Measurements from ENCODE around the gene PLEKHN1.
"Not testable (repeated sequence)": the region's sequence is repeated elsewhere in the genome, so short reads cannot be mapped to it uniquely, and the experiment has no call there.

PLEKHN1 gene

GRCh38 chr1:941588-942383 is 24.5 kb upstream of the PLEKHN1 start:
- no peaks in the 10 kb centered on the region for H3K9me3 Mint-ChIP-seq
- H3K27me3 Mint-ChIP-seq: peaks cover 33% of the 10 kb centered on the region
- peak overlapping the region; percentile 74 for H3K4me3 Mint-ChIP-seq
- peaks cover 7% of the 10 kb centered on the region for H3K36me3 Mint-ChIP-seq (ENCODE audit: insufficient read depth)
- DNase-seq (ENCODE audit: low spot score in 2 of 2): no peak
- ATAC-seq (replicated peaks; ENCODE audit: extremely low read depth, poor library complexity, severe bottlenecking): no peak
- H3K27ac Mint-ChIP-seq (ENCODE audit: low read depth): no peak overlapping the region
- H3K4me1 Mint-ChIP-seq: peaks cover 14% of the 10 kb centered on the region

GRCh38 chr1:942411-942821 is 23.9 kb upstream of the PLEKHN1 start:
- no peaks in the 10 kb centered on the region for H3K9me3 Mint-ChIP-seq
- no peak overlapping the region for H3K27ac Mint-ChIP-seq (ENCODE audit: low read depth)
- DNase-seq (ENCODE audit: low spot score in 2 of 2): no peak
- peaks cover 7% of the 10 kb centered on the region for H3K36me3 Mint-ChIP-seq (ENCODE audit: insufficient read depth)
- peaks cover 33% of the 10 kb centered on the region for H3K27me3 Mint-ChIP-seq
- no peak for ATAC-seq (replicated peaks; ENCODE audit: extremely low read depth, poor library complexity, severe bottlenecking)
- H3K4me3 Mint-ChIP-seq: no peak overlapping the region
- H3K4me1 Mint-ChIP-seq: peaks cover 14% of the 10 kb centered on the region

- Mint-ChIP-seq H3K4me3 (no peak overlapping the region), H3K27ac (ENCODE audit: low read depth) (no peak overlapping the region), H3K27me3 (peaks cover 27% of the 10 kb centered on the region), H3K4me1 (peaks cover 11% of the 10 kb centered on the region), H3K9me3 (no peaks in the 10 kb centered on the region), H3K36me3 (ENCODE audit: insufficient read depth) (peaks cover 10% of the 10 kb centered on the region)
- ATAC-seq (replicated peaks; ENCODE audit: extremely low read depth, poor library complexity, severe bottlenecking) (no peak), DNase-seq (ENCODE audit: low spot score in 2 of 2) (no peak)
Observed at GRCh38 chr1:942864-943533, 23.3 kb upstream of the PLEKHN1 start.

GRCh38 chr1:943545-944340 is 22.5 kb upstream of the PLEKHN1 start:
- H3K27ac Mint-ChIP-seq (ENCODE audit: low read depth): no peak overlapping the region
- ATAC-seq (replicated peaks; ENCODE audit: extremely low read depth, poor library complexity, severe bottlenecking) (no peak), DNase-seq (ENCODE audit: low spot score in 2 of 2) (no peak)
- peaks cover 10% of the 10 kb centered on the region for H3K36me3 Mint-ChIP-seq (ENCODE audit: insufficient read depth)
- peaks cover 21% of the 10 kb centered on the region for H3K27me3 Mint-ChIP-seq
- H3K4me3 Mint-ChIP-seq: no peak overlapping the region
- H3K9me3 Mint-ChIP-seq: no peaks in the 10 kb centered on the region
- peaks cover 9% of the 10 kb centered on the region for H3K4me1 Mint-ChIP-seq

- Mint-ChIP-seq H3K9me3 (no peaks in the 10 kb centered on the region), H3K4me3 (no peak overlapping the region)
Observed at GRCh38 chr1:944341-945325, 21.6 kb upstream of the PLEKHN1 start.

GRCh38 chr1:945688-946556 is 20.4 kb upstream of the PLEKHN1 start:
- Mint-ChIP-seq H3K27ac (ENCODE audit: low read depth) (no peak overlapping the region), H3K27me3 (peaks cover 7% of the 10 kb centered on the region), H3K36me3 (ENCODE audit: insufficient read depth) (peaks cover 13% of the 10 kb centered on the region), H3K4me1 (peaks cover 6% of the 10 kb centered on the region), H3K4me3 (no peak overlapping the region), H3K9me3 (no peaks in the 10 kb centered on the region)
- ATAC-seq (replicated peaks; ENCODE audit: extremely low read depth, poor library complexity, severe bottlenecking) (no peak), DNase-seq (ENCODE audit: low spot score in 2 of 2) (no peak)

More at GRCh38 chr1:944341-945325, 21.6 kb upstream of the PLEKHN1 start:
- DNase-seq (ENCODE audit: low spot score in 2 of 2): no peak
- peaks cover 13% of the 10 kb centered on the region for H3K36me3 Mint-ChIP-seq (ENCODE audit: insufficient read depth)
- no peak for ATAC-seq (replicated peaks; ENCODE audit: extremely low read depth, poor library complexity, severe bottlenecking)
- no peak overlapping the region for H3K27ac Mint-ChIP-seq (ENCODE audit: low read depth)
- H3K27me3 Mint-ChIP-seq: peaks cover 13% of the 10 kb centered on the region
- H3K4me1 Mint-ChIP-seq: peaks cover 9% of the 10 kb centered on the region

- ATAC-seq (replicated peaks; ENCODE audit: extremely low read depth, poor library complexity, severe bottlenecking); H3K27ac Mint-ChIP-seq (ENCODE audit: low read depth); H3K4me3 Mint-ChIP-seq; DNase-seq (ENCODE audit: low spot score in 2 of 2); H3K4me1 Mint-ChIP-seq; H3K9me3 Mint-ChIP-seq; H3K27me3 Mint-ChIP-seq: not testable (repeated sequence)
- H3K36me3 Mint-ChIP-seq (ENCODE audit: insufficient read depth): peaks cover 13% of the 10 kb centered on the region
Observed at GRCh38 chr1:946811-947210, 19.5 kb upstream of the PLEKHN1 start.

GRCh38 chr1:947958-948357 is 18.3 kb upstream of the PLEKHN1 start:
- H3K4me3 Mint-ChIP-seq: no peak overlapping the region
- H3K9me3 Mint-ChIP-seq: no peaks in the 10 kb centered on the region
- H3K27ac Mint-ChIP-seq (ENCODE audit: low read depth): no peak overlapping the region
- H3K27me3 Mint-ChIP-seq: no peaks in the 10 kb centered on the region
- peaks cover 15% of the 10 kb centered on the region for H3K36me3 Mint-ChIP-seq (ENCODE audit: insufficient read depth)
- no peak for DNase-seq (ENCODE audit: low spot score in 2 of 2)
- no peaks in the 10 kb centered on the region for H3K4me1 Mint-ChIP-seq
- ATAC-seq (replicated peaks; ENCODE audit: extremely low read depth, poor library complexity, severe bottlenecking): no peak

GRCh38 chr1:950268-950667 is 16.0 kb upstream of the PLEKHN1 start:
- DNase-seq (ENCODE audit: low spot score in 2 of 2) (no peak), ATAC-seq (replicated peaks; ENCODE audit: extremely low read depth, poor library complexity, severe bottlenecking) (no peak)
- Mint-ChIP-seq H3K27ac (ENCODE audit: low read depth) (no peak overlapping the region), H3K36me3 (ENCODE audit: insufficient read depth) (peaks cover 25% of the 10 kb centered on the region), H3K27me3 (no peaks in the 10 kb centered on the region), H3K9me3 (no peaks in the 10 kb centered on the region), H3K4me3 (no peak overlapping the region), H3K4me1 (peaks cover 4% of the 10 kb centered on the region)

GRCh38 chr1:950881-951280 is 15.4 kb upstream of the PLEKHN1 start:
- peaks cover 7% of the 10 kb centered on the region for H3K4me1 Mint-ChIP-seq
- H3K36me3 Mint-ChIP-seq (ENCODE audit: insufficient read depth): peaks cover 23% of the 10 kb centered on the region
- DNase-seq (ENCODE audit: low spot score in 2 of 2): no peak
- H3K4me3 Mint-ChIP-seq: no peak overlapping the region
- no peaks in the 10 kb centered on the region for H3K27me3 Mint-ChIP-seq
- no peak overlapping the region for H3K27ac Mint-ChIP-seq (ENCODE audit: low read depth)
- no peaks in the 10 kb centered on the region for H3K9me3 Mint-ChIP-seq
- no peak for ATAC-seq (replicated peaks; ENCODE audit: extremely low read depth, poor library complexity, severe bottlenecking)

GRCh38 chr1:951364-951763 is 14.9 kb upstream of the PLEKHN1 start:
- DNase-seq (ENCODE audit: low spot score in 2 of 2) (no peak), ATAC-seq (replicated peaks; ENCODE audit: extremely low read depth, poor library complexity, severe bottlenecking) (no peak)
- peaks cover 21% of the 10 kb centered on the region for H3K36me3 Mint-ChIP-seq (ENCODE audit: insufficient read depth)
- H3K27me3 Mint-ChIP-seq: no peaks in the 10 kb centered on the region
- no peak overlapping the region for H3K4me3 Mint-ChIP-seq
- no peaks in the 10 kb centered on the region for H3K9me3 Mint-ChIP-seq
- peaks cover 7% of the 10 kb centered on the region for H3K4me1 Mint-ChIP-seq
- no peak overlapping the region for H3K27ac Mint-ChIP-seq (ENCODE audit: low read depth)

Data from central memory CD8-positive, alpha-beta T cell (primary cell).